Omental fat pad (tissue), 4 donors: ENCODE results near the gene PHKB. TPM values are rescaled to one million over a fixed set of nuclear protein-coding genes. Genes with fewer than 3 reads are reported as not detected.

Source experiments
- ATAC-seq: fragments of 150-250 bp; one replicate; pipeline ENCODE4 v1.9.1; 2016; ENCODE audit warnings: mild to moderate bottlenecking, moderate library complexity; ENCODE audit not compliant: low FRiP score
- DNase-seq: peaks from one replicate; pipeline ENCODE4 v3.0.0-alpha.2; 2019; ENCODE audit warnings: low spot score
- total RNA-seq, 4 donors: library from RNA; depleted of rRNA; stranded (reverse); fragments of >200 nt; gene quantifications; one replicate each; pipeline ENCODE4 v1.1.0, GENCODE V29; 2016
- TF ChIP-seq, protein P1 (sequence below), 3 donors: fragments of 450-650 bp; IDR thresholded peaks; one replicate each; pipeline ENCODE4 v1.5.1; 2016 to 2017; ENCODE audit warnings: antibody characterized with exemption in 3 of 3, mild to moderate bottlenecking in 3 of 3, moderate library complexity in 2 of 3

The PHKB gene
- total RNA-seq, 4 donors from 2014 or later, result 55.1 to 112 (median 66.4) TPM

- no peak for ATAC-seq
- DNase-seq, result no peak
- TF ChIP-seq, protein P1, sequence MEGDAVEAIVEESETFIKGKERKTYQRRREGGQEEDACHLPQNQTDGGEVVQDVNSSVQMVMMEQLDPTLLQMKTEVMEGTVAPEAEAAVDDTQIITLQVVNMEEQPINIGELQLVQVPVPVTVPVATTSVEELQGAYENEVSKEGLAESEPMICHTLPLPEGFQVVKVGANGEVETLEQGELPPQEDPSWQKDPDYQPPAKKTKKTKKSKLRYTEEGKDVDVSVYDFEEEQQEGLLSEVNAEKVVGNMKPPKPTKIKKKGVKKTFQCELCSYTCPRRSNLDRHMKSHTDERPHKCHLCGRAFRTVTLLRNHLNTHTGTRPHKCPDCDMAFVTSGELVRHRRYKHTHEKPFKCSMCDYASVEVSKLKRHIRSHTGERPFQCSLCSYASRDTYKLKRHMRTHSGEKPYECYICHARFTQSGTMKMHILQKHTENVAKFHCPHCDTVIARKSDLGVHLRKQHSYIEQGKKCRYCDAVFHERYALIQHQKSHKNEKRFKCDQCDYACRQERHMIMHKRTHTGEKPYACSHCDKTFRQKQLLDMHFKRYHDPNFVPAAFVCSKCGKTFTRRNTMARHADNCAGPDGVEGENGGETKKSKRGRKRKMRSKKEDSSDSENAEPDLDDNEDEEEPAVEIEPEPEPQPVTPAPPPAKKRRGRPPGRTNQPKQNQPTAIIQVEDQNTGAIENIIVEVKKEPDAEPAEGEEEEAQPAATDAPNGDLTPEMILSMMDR (IDR thresholded peaks at IDR 0.05), result no peak
Observed at GRCh38 chr16:47574091-47575054, 113.2 kb downstream of the PHKB start.

- no peak for ATAC-seq
- TF ChIP-seq, protein P1 (IDR thresholded peaks at IDR 0.05), result no peak
Observed at GRCh38 chr16:47577029-47577428, 115.9 kb downstream of the PHKB start.

GRCh38 chr16:47578033-47578432 lies 116.9 kb downstream of the PHKB start:
- TF ChIP-seq, protein P1 (IDR thresholded peaks at IDR 0.05), result no peak
- ATAC-seq (no peak), DNase-seq (no peak)

More at GRCh38 chr16:47577029-47577428, 115.9 kb downstream of the PHKB start:
- DNase-seq, result no peak

DNA sequence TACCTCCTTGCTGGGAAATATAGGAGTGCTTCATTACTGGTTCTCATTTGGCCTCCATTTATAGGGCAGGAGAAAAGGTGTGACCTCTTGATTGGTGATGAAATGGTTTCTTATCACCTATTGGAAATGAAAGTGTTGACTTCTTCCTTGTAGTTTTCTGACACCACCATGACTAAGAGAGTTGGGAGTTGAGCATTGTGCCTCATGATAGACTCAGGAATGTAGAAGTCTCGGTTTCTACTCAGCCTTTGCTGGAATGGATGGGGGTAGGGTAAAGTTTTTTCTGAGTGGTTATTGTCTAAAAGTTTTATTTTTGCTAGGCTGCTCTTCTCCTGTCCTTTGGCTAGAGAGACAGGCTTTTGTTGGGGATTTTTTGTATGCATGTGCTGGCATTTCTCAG lies 117.4 kb downstream of the PHKB start:
- TF ChIP-seq, protein P1 (IDR thresholded peaks at IDR 0.05), result no peak
- ATAC-seq (no peak), DNase-seq (no peak)

DNA sequence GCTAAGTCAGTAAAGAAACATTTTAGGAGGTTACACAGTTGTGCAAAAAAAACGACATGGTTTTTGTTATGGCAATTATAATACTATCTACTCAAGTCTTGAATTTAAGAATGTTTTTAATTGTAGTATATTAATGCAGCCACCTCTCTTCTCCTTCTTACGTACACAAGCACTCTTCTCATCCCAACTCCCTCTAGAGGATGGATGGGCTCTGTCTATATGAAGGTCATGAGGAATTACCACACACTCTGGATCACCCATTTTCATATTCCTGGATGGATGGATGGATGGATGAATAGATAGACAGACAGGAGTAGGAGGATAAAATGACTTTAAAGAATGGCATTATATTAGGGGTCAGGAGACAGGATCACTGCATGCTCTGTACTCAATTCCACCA lies 120.0 kb downstream of the PHKB start:
- ATAC-seq (no peak), DNase-seq (no peak)
- TF ChIP-seq, protein P1 (IDR thresholded peaks at IDR 0.05), result no peak

GRCh38 chr16:47584464-47585225 lies 123.5 kb downstream of the PHKB start:
- no peak for ATAC-seq
- TF ChIP-seq, protein P1 (IDR thresholded peaks at IDR 0.05), result no peak
- no peak for DNase-seq
